Liver (tissue), 9 donors: Measurements from ENCODE around the gene RAI14. TPM values are rescaled to one million over a fixed set of nuclear protein-coding genes. Genes with fewer than 3 reads are reported as not detected.

Experiments
- DNase-seq: peaks from one replicate; pipeline ENCODE4 v3.0.0-alpha.2; 2017; ENCODE audit warnings: low spot score
- H3K27ac ChIP-seq, 2 donors: one replicate each; pipeline ENCODE4 v1.7.0; 2013; ENCODE audit warnings: inconsistent platforms in 2 of 2, low read length in 2 of 2, control low read depth in 1 of 2, low read depth in 1 of 2, mild to moderate bottlenecking in 1 of 2
- H3K27me3 ChIP-seq, 4 donors: one replicate each; pipeline versions ENCODE4 v1.6.1 to v1.7.0; 2013; ENCODE audit warnings: low read length in 3 of 4, inconsistent platforms in 1 of 4, mild to moderate bottlenecking in 1 of 4, moderate library complexity in 1 of 4; ENCODE audit not compliant: control insufficient read depth in 4 of 4, insufficient read depth in 4 of 4
- H3K36me3 ChIP-seq, 4 donors: one replicate each; pipeline versions ENCODE4 v1.6.1 to v1.7.0; 2013; ENCODE audit warnings: low read length in 3 of 4, mild to moderate bottlenecking in 3 of 4, low read depth in 1 of 4, moderate library complexity in 1 of 4; ENCODE audit not compliant: control insufficient read depth in 4 of 4, insufficient read depth in 3 of 4
- H3K4me1 ChIP-seq, 4 donors: one replicate each; pipeline versions ENCODE4 v1.6.1 to v1.7.0; 2013; ENCODE audit warnings: low read length in 3 of 4, mild to moderate bottlenecking in 3 of 4, moderate library complexity in 1 of 4; ENCODE audit not compliant: control insufficient read depth in 4 of 4, insufficient read depth in 4 of 4
- H3K4me3 ChIP-seq, 3 donors: one replicate each; pipeline versions ENCODE4 v1.6.1 to v1.7.0; 2013; ENCODE audit warnings: low read length in 3 of 3, control low read depth in 1 of 3, low read depth in 1 of 3, mild to moderate bottlenecking in 1 of 3
- H3K9ac ChIP-seq, 2 donors: one replicate each; pipeline ENCODE4 v1.7.0; 2013; ENCODE audit warnings: low read length in 2 of 2, mild to moderate bottlenecking in 2 of 2, moderate library complexity in 2 of 2, control low read depth in 1 of 2, low read depth in 1 of 2
- H3K9me3 ChIP-seq, 4 donors: one replicate each; pipeline versions ENCODE4 v1.6.1 to v1.7.0; 2013; ENCODE audit warnings: low read length in 3 of 4; ENCODE audit not compliant: control insufficient read depth in 4 of 4
- CTCF ChIP-seq: fragments of 150-350 bp; IDR thresholded peaks from 2 replicates; pipeline ENCODE4 v1.5.1; 2017; ENCODE audit warnings: improper control_type of control experiment, low read depth, low read length; ENCODE audit not compliant: missing input control
- EGR1 ChIP-seq, 2 donors: IDR thresholded peaks; 2 replicates each; pipeline ENCODE4 v1.6.1; 2016 to 2018; ENCODE audit warnings: antibody characterized with exemption in 2 of 2, low read depth in 2 of 2
- FOXA1 ChIP-seq: IDR thresholded peaks from 2 replicates; pipeline ENCODE4 v1.6.1; 2016; ENCODE audit warnings: antibody characterized with exemption
- FOXA2 ChIP-seq: IDR thresholded peaks from 2 replicates; pipeline ENCODE4 v1.6.1; 2016; ENCODE audit warnings: antibody characterized with exemption
- GABPA ChIP-seq, 2 donors: IDR thresholded peaks in 1 of 2; conservative IDR thresholded peaks in 1 of 2; 2 replicates each; pipeline ENCODE4 v1.6.1; 2016; ENCODE audit warnings: antibody characterized with exemption in 2 of 2, mild to moderate bottlenecking in 1 of 2, moderate library complexity in 1 of 2
- HNF4A ChIP-seq, 2 donors: conservative IDR thresholded peaks; 2 replicates each; pipeline ENCODE4 v1.6.1; 2016; ENCODE audit warnings: antibody characterized with exemption in 2 of 2, mild to moderate bottlenecking in 2 of 2
- HNF4G ChIP-seq: IDR thresholded peaks from 2 replicates; pipeline ENCODE4 v1.6.1; 2016; ENCODE audit warnings: antibody characterized with exemption
- JUND ChIP-seq, 2 donors: IDR thresholded peaks; 2 replicates each; pipeline ENCODE4 v1.6.1; 2016; ENCODE audit warnings: antibody characterized with exemption in 2 of 2
- MAX ChIP-seq: IDR thresholded peaks from 2 replicates; pipeline ENCODE4 v1.6.1; 2016; ENCODE audit warnings: antibody characterized with exemption
- RAD21 ChIP-seq, 2 donors: IDR thresholded peaks; 2 replicates each; pipeline ENCODE4 v1.6.1; 2016; ENCODE audit warnings: antibody characterized with exemption in 2 of 2, mild to moderate bottlenecking in 2 of 2
- REST ChIP-seq: IDR thresholded peaks from 2 replicates; pipeline ENCODE4 v1.6.1; 2016; ENCODE audit warnings: antibody characterized with exemption, mild to moderate bottlenecking
- TAF1 ChIP-seq: conservative IDR thresholded peaks from 2 replicates; pipeline ENCODE4 v1.6.1; 2016; ENCODE audit warnings: antibody characterized with exemption, mild to moderate bottlenecking
- YY1 ChIP-seq: IDR thresholded peaks from 2 replicates; pipeline ENCODE4 v1.6.1; 2016; ENCODE audit warnings: antibody characterized with exemption, mild to moderate bottlenecking
- ZBTB33 ChIP-seq: IDR thresholded peaks from 2 replicates; pipeline ENCODE4 v1.6.1; 2016; ENCODE audit warnings: antibody characterized with exemption
- WGBS: extraction: QIAGEN DNeasy Blood & Tissue Kit; methylation state at CpG from one replicate; pipeline ENCODE4 v1.1.7; 2013; 5-methylcytosine and 5-hydroxymethylcytosine counted together
- polyA plus RNA-seq, 2 donors: library from polyadenylated mRNA; stranded (reverse) in 1 of 2; unstranded in 1 of 2; fragments of 200-250 nt in 1 of 2; fragments of >200 nt in 1 of 2; fragmentation: Nextera tagmentation in 1 of 2; extraction: Ambion mirVana in 1 of 2; gene quantifications; one replicate each; pipeline versions ENCODE4 v1.2.1 to v1.2.3, GENCODE V29; 2013 to 2015
- total RNA-seq, 2 donors: library from RNA; depleted of rRNA; stranded (reverse); fragments of >200 nt; gene quantifications; one replicate each; pipeline ENCODE4 v1.2.3, GENCODE V29; 2014
- donor health status: healthy.
- donor health status: healthy.
- donor health status: healthy.
- donor health status: healthy.
- donor health status: healthy.

The RAI14 gene
- total and polyA plus RNA-seq, 4 donors = 7.8 to 21.4 (median 11.4) TPM

- no peak for DNase-seq
- no peaks in the 10 kb centered on the region for H3K9me3 ChIP-seq
- H3K9ac ChIP-seq = no peak overlapping the region
- TF ChIP-seq GABPA (IDR thresholded peaks at IDR 0.05 in 1 of 2, conservative IDR thresholded peaks at IDR 0.05 in 1 of 2) (no peak), MAX (no peak), RAD21 (IDR thresholded peaks at IDR 0.05) (peak in 1 of 2 donors; percentile 7), FOXA2 (no peak), ZBTB33 (no peak), REST (no peak), JUND (IDR thresholded peaks at IDR 0.05) (peak; percentile 39 to 49), YY1 (no peak)
- H3K4me3 ChIP-seq = no peak overlapping the region
- H3K27me3 ChIP-seq = no peaks in the 10 kb centered on the region
- WGBS = 69% methylated on average over 3 of the region's 3 CpGs
- H3K4me1 ChIP-seq = no peaks in the 10 kb centered on the region
- no peak overlapping the region for H3K27ac ChIP-seq
- no peaks in the 10 kb centered on the region for H3K36me3 ChIP-seq
Measured at GRCh38 chr5:34608859-34609648, 47.1 kb upstream of the RAI14 start.

- H3K9ac ChIP-seq = no peak overlapping the region
- no peak for DNase-seq
- TF ChIP-seq HNF4A (conservative IDR thresholded peaks at IDR 0.05) = no peak
- no peak for TF ChIP-seq CTCF
- TF ChIP-seq JUND (IDR thresholded peaks at IDR 0.05) = no peak
- TF ChIP-seq YY1 = no peak
- TF ChIP-seq FOXA1 = no peak
- TF ChIP-seq RAD21 (IDR thresholded peaks at IDR 0.05) = no peak
- TF ChIP-seq EGR1 (IDR thresholded peaks at IDR 0.05; ENCODE audit: low read depth in 2 of 2) = no peak
- TF ChIP-seq HNF4G = no peak
- TF ChIP-seq TAF1 = no peak
- no peak for TF ChIP-seq REST
- H3K27me3 ChIP-seq = no peaks in the 10 kb centered on the region
- 91% methylated on average over 6 of the region's 6 CpGs for WGBS
- no peak overlapping the region for H3K27ac ChIP-seq
- no peaks in the 10 kb centered on the region for H3K36me3 ChIP-seq
- H3K9me3 ChIP-seq = no peaks in the 10 kb centered on the region
- H3K4me1 ChIP-seq = no peaks in the 10 kb centered on the region
- no peak overlapping the region for H3K4me3 ChIP-seq
Measured at GRCh38 chr5:34609951-34610441, 46.1 kb upstream of the RAI14 start.
